HG03025 (cell line): ENCODE measurements around the gene DYNLRB2.
A peak's percentile ranks its signal among the peaks of the same experiment; 100 is the strongest.

Experiments
- ATAC-seq: cut with Tn5 transposase; IDR thresholded peaks from one replicate; pipeline ENCODE4 v1.9.1; 2021; ENCODE audit warnings: mild to moderate bottlenecking, moderate library complexity; ENCODE audit not compliant: unreplicated experiment, low FRiP score

Gene DYNLRB2

GRCh38 chr16:80540516-80541305 is at the start of gene DYNLRB2:
TSS of gene DYNLRB2 (plus strand) at chr16:80540993. CDS start at chr16:80541077, 84 bp downstream.
- ATAC-seq, result peak; percentile 96

- no peak for ATAC-seq
Observed at GRCh38 chr16:80500116-80500859, 40.5 kb upstream of the DYNLRB2 start.

GRCh38 chr16:80500961-80501525 is 39.8 kb upstream of the DYNLRB2 start:
- no peak for ATAC-seq

GRCh38 chr16:80503107-80503506 is 37.7 kb upstream of the DYNLRB2 start:
- no peak for ATAC-seq

- no peak for ATAC-seq
Observed at GRCh38 chr16:80507538-80507937, 33.3 kb upstream of the DYNLRB2 start.

- no peak for ATAC-seq
Observed at GRCh38 chr16:80509872-80510271, 30.9 kb upstream of the DYNLRB2 start.

GRCh38 chr16:80511824-80512592 is 28.8 kb upstream of the DYNLRB2 start:
- ATAC-seq, result no peak

- ATAC-seq, result no peak
Observed at GRCh38 chr16:80512593-80512853, 28.3 kb upstream of the DYNLRB2 start.

- ATAC-seq, result no peak
Observed at GRCh38 chr16:80515374-80515773, 25.4 kb upstream of the DYNLRB2 start.

GRCh38 chr16:80517846-80518245 is 22.9 kb upstream of the DYNLRB2 start:
- no peak for ATAC-seq

- ATAC-seq, result no peak
Observed at GRCh38 chr16:80518436-80518835, 22.4 kb upstream of the DYNLRB2 start.

- no peak for ATAC-seq
Observed at GRCh38 chr16:80519189-80519588, 21.6 kb upstream of the DYNLRB2 start.

GRCh38 chr16:80525420-80525819 is 15.4 kb upstream of the DYNLRB2 start:
- no peak for ATAC-seq

GRCh38 chr16:80526418-80527061 is 14.3 kb upstream of the DYNLRB2 start:
- no peak for ATAC-seq

- no peak for ATAC-seq
Observed at GRCh38 chr16:80527297-80527696, 13.5 kb upstream of the DYNLRB2 start.

- no peak for ATAC-seq
Observed at GRCh38 chr16:80530479-80530878, 10.3 kb upstream of the DYNLRB2 start.

- ATAC-seq, result no peak
Observed at GRCh38 chr16:80536238-80536637, 4.6 kb upstream of the DYNLRB2 start.

GRCh38 chr16:80541306-80541694 is 507 bp downstream of the DYNLRB2 start:
- no peak for ATAC-seq

- no peak for ATAC-seq
Observed at GRCh38 chr16:80543162-80543561, 2.4 kb downstream of the DYNLRB2 start.

GRCh38 chr16:80544326-80544725 is 3.5 kb downstream of the DYNLRB2 start:
- ATAC-seq, result no peak

- ATAC-seq, result no peak
Observed at GRCh38 chr16:80546249-80546648, 5.5 kb downstream of the DYNLRB2 start.
